ENCODE results near the gene DST. TPM values are rescaled to one million over a fixed set of nuclear protein-coding genes. Genes with fewer than 3 reads are reported as not detected.

DST gene
- total and polyA plus RNA-seq, 2 of the 8 experiments (the other 6 are each of a cell fraction or from before 2014, with no cell fraction given): 49.4 to 116 TPM

- no peak overlapping the region for H2BK5ac ChIP-seq (ENCODE audit: low read depth, low read length)
- H3K4me2 ChIP-seq (ENCODE audit: insufficient read depth in 1 of 2, low read depth in 2 of 2, low read length in 2 of 2): no peak overlapping the region
- no peak overlapping the region for H3K14ac ChIP-seq (ENCODE audit: insufficient read length)
- H3K79me2 ChIP-seq (ENCODE audit: control insufficient read depth in 1 of 2, insufficient read depth in 2 of 2, low read length in 2 of 2): peaks cover 0 to 3% of the 10 kb centered on the region in 2 experiments; a peak in 1 of 4 replicates
- no peak overlapping the region for H3K27ac ChIP-seq (ENCODE audit: low read depth, low read length)
- FAIRE-seq (no peak), DNase-seq (ENCODE audit: low read depth in 1 of 2, low spot score in 2 of 2) (no peak)
- H3K4ac ChIP-seq (replicated peaks; ENCODE audit: insufficient read length, low read depth, low read length): no peak overlapping the region
- H3K79me1 ChIP-seq (ENCODE audit: low read depth, low read length): no peaks in the 10 kb centered on the region
- TF ChIP-seq CBX8 (IDR thresholded peaks at IDR 0.05; ENCODE audit: borderline replicate concordance, low read depth, low read length) (no peak), EZH2 (IDR thresholded peaks at IDR 0.05; ENCODE audit: low read depth, low read length, severe bottlenecking) (no peak), TCF12 (IDR thresholded peaks at IDR 0.05; ENCODE audit: low read depth, low read length) (no peak), PHF8 (conservative IDR thresholded peaks at IDR 0.05; ENCODE audit: low read depth, low read length) (no peak), RNF2 (IDR thresholded peaks at IDR 0.05; ENCODE audit: borderline replicate concordance, low read depth, low read length, missing control alignments, poor library complexity, severe bottlenecking) (no peak), RFX5 (IDR thresholded peaks at IDR 0.05; ENCODE audit: borderline replicate concordance, low read depth, low read length) (no peak), NANOG (IDR thresholded peaks at IDR 0.05; ENCODE audit: insufficient read depth, low read depth, low read length, poor library complexity, severe bottlenecking) (no peak), SIRT6 (IDR thresholded peaks at IDR 0.05; ENCODE audit: low read length) (no peak), MAFK (IDR thresholded peaks at IDR 0.05; ENCODE audit: low read depth, low read length) (no peak)
- TF ChIP-seq, protein P1, sequence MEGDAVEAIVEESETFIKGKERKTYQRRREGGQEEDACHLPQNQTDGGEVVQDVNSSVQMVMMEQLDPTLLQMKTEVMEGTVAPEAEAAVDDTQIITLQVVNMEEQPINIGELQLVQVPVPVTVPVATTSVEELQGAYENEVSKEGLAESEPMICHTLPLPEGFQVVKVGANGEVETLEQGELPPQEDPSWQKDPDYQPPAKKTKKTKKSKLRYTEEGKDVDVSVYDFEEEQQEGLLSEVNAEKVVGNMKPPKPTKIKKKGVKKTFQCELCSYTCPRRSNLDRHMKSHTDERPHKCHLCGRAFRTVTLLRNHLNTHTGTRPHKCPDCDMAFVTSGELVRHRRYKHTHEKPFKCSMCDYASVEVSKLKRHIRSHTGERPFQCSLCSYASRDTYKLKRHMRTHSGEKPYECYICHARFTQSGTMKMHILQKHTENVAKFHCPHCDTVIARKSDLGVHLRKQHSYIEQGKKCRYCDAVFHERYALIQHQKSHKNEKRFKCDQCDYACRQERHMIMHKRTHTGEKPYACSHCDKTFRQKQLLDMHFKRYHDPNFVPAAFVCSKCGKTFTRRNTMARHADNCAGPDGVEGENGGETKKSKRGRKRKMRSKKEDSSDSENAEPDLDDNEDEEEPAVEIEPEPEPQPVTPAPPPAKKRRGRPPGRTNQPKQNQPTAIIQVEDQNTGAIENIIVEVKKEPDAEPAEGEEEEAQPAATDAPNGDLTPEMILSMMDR (IDR thresholded peaks at IDR 0.05; ENCODE audit: control extremely low read depth in 1 of 3, insufficient read depth in 1 of 3, low read depth in 1 of 3, low read length in 3 of 3): no peak
- no peak overlapping the region for H3K18ac ChIP-seq (ENCODE audit: extremely low read depth, low read length)
- H3K27me3 ChIP-seq (replicated peaks in 1 of 4; ENCODE audit: control insufficient read depth in 3 of 4, extremely low read depth in 1 of 4, insufficient read depth in 3 of 4, low read length in 3 of 4): no peaks in the 10 kb centered on the region
- no peak overlapping the region for H4K5ac ChIP-seq (ENCODE audit: insufficient read length, low read depth, low read length)
- no peak overlapping the region for H2BK20ac ChIP-seq (ENCODE audit: low read length)
- peaks cover 0 to 2% of the 10 kb centered on the region in 2 experiments for H4K20me1 ChIP-seq (replicated peaks in 1 of 2; ENCODE audit: control insufficient read depth in 1 of 2, insufficient read depth in 2 of 2, low read length in 2 of 2)
- H3K23ac ChIP-seq (ENCODE audit: insufficient read length): no peak overlapping the region
- no peak overlapping the region for H4K8ac ChIP-seq (ENCODE audit: extremely low read depth, insufficient read depth, low read length)
- no peaks in the 10 kb centered on the region for H3K4me1 ChIP-seq (replicated peaks in 1 of 4; ENCODE audit: control insufficient read depth in 3 of 4, insufficient read depth in 4 of 4, low read length in 3 of 4)
- CTCF ChIA-PET (ENCODE audit: partially characterized antibody): interaction anchor here (0.6 to 2.7 kb wide), 8 partner anchors 11 to 54 kb away, joined by 3 to 10 read pairs (median 3); no protein-coding TSS in a partner anchor
- POLR2A ChIA-PET (ENCODE audit: partially characterized antibody): interaction anchor here (1.1 to 1.2 kb wide), 2 partner anchors 10 to 160 kb away, joined by 3 read pairs; no protein-coding TSS in a partner anchor
- no peak overlapping the region for H3K4me3 ChIP-seq (ENCODE audit: extremely low read depth in 1 of 4, insufficient read depth in 2 of 4, low read depth in 3 of 4, low read length in 4 of 4)
- H3K9me3 ChIP-seq (ENCODE audit: insufficient read depth in 2 of 2, low read depth in 1 of 2, low read length in 1 of 2): no peaks in the 10 kb centered on the region
- H3K36me3 ChIP-seq (ENCODE audit: control insufficient read depth in 2 of 4, insufficient read depth in 4 of 4, low read length in 3 of 4): no peaks in the 10 kb centered on the region
- 91% methylated on average over 2 of the region's 2 CpGs; no CpG with 5 or more reads in 1 of the 2 experiments for WGBS, 2 experiments (ENCODE audit: extremely low coverage in 1 of 2, insufficient coverage in 1 of 2, insufficient read length in 1 of 2, insufficient replicate concordance in 2 of 2, low coverage in 1 of 2, low lambda C conversion rate in 2 of 2, missing lambda C conversion rate in 1 of 2)
- no peak overlapping the region for H2BK120ac ChIP-seq (replicated peaks; ENCODE audit: low read depth, low read length)
- no peak overlapping the region for H4K91ac ChIP-seq (replicated peaks; ENCODE audit: insufficient read length, low read length)
- H3K56ac ChIP-seq (replicated peaks; ENCODE audit: insufficient read length, low read depth, low read length): no peak overlapping the region
- H2BK12ac ChIP-seq (ENCODE audit: low read depth, low read length): no peak overlapping the region
- H3K23me2 ChIP-seq (ENCODE audit: low read depth, low read length): no peaks in the 10 kb centered on the region
- no peak overlapping the region for H2AFZ ChIP-seq (ENCODE audit: low read length)
- no peak overlapping the region for H3K9ac ChIP-seq (replicated peaks in 1 of 4; ENCODE audit: extremely low read depth in 1 of 4, low read depth in 3 of 4, low read length in 3 of 4)
- H2BK15ac ChIP-seq (ENCODE audit: low read length): no peak overlapping the region
- H2AK5ac ChIP-seq (ENCODE audit: low read depth, low read length): no peak overlapping the region
These were observed 48.6 kb upstream of the DST start for GRCh38 chr6:56691286-56691595.
